GM19395 (cell line): ENCODE measurements around the gene UGCG.
A peak's percentile ranks its signal among the peaks of the same experiment; 100 is the strongest.
"Not testable (repeated sequence)": the region's sequence is repeated elsewhere in the genome, so short reads cannot be mapped to it uniquely, and the experiment has no call there.

Experiments used
- ATAC-seq: cut with Tn5 transposase; IDR thresholded peaks from one replicate; pipeline ENCODE4 v1.9.1; 2021; ENCODE audit warnings: mild to moderate bottlenecking, moderate library complexity; ENCODE audit not compliant: unreplicated experiment

Gene UGCG

GRCh38 chr9:111917980-111918379 lies 21.4 kb downstream of the UGCG start:
- no peak for ATAC-seq

- no peak for ATAC-seq
Observed at GRCh38 chr9:111919875-111920274, 23.3 kb downstream of the UGCG start.

- no peak for ATAC-seq
Observed at GRCh38 chr9:111920531-111920930, 23.9 kb downstream of the UGCG start.

- no peak for ATAC-seq
Observed at GRCh38 chr9:111922324-111923013, 25.9 kb downstream of the UGCG start.

GRCh38 chr9:111924281-111924680 lies 27.7 kb downstream of the UGCG start:
- ATAC-seq: no peak

- ATAC-seq: no peak
Observed at GRCh38 chr9:111925017-111925770, 28.6 kb downstream of the UGCG start.

- ATAC-seq: no peak
Observed at GRCh38 chr9:111925784-111926183, 29.2 kb downstream of the UGCG start.

GRCh38 chr9:111926421-111926875 lies 29.8 kb downstream of the UGCG start:
- ATAC-seq: peak; percentile 99

- no peak for ATAC-seq
Observed at GRCh38 chr9:111928359-111928720, 31.7 kb downstream of the UGCG start.

GRCh38 chr9:111934747-111935146 lies 38.1 kb downstream of the UGCG start:
- ATAC-seq: no peak

GRCh38 chr9:111936391-111936790 lies 39.8 kb downstream of the UGCG start:
- ATAC-seq: no peak

- ATAC-seq: peak; percentile 22
Observed at GRCh38 chr9:111937301-111937700, 40.7 kb downstream of the UGCG start.

GRCh38 chr9:111937781-111938426 lies 41.3 kb downstream of the UGCG start:
- peak; percentile 67 for ATAC-seq

GRCh38 chr9:111938427-111938800 lies 41.8 kb downstream of the UGCG start:
- no peak for ATAC-seq

- ATAC-seq: no peak
Observed at GRCh38 chr9:111939322-111939721, 42.7 kb downstream of the UGCG start.

GRCh38 chr9:111940697-111941096 lies 44.1 kb downstream of the UGCG start:
- ATAC-seq: no peak

GRCh38 chr9:111943200-111943599 lies 46.6 kb downstream of the UGCG start:
- no peak for ATAC-seq

- ATAC-seq: no peak
Observed at GRCh38 chr9:111943746-111944145, 47.1 kb downstream of the UGCG start.

GRCh38 chr9:111944241-111944866 lies 47.7 kb downstream of the UGCG start:
- no peak for ATAC-seq

GRCh38 chr9:111945216-111945615 lies 48.6 kb downstream of the UGCG start:
- ATAC-seq: peak; percentile 83

- not testable (repeated sequence) for ATAC-seq
Observed at GRCh38 chr9:111948109-111948508, 51.5 kb downstream of the UGCG start.
